Thoracic aorta (tissue), 2 donors: ENCODE data around the gene IL13RA1. TPM values are rescaled to one million over a fixed set of nuclear protein-coding genes. Genes with fewer than 3 reads are reported as not detected.

Source experiments
- ATAC-seq: fragments of 150-250 bp; one replicate; pipeline ENCODE4 v1.8.0; 2017; ENCODE audit warnings: low read depth; ENCODE audit not compliant: insufficient number of reproducible peaks, low FRiP score
- DNase-seq: peaks from one replicate; pipeline ENCODE4 v3.0.0-alpha.2; 2020; ENCODE audit warnings: low spot score
- H3K27ac ChIP-seq, 2 donors: fragments of 200-600 bp; sonication (generic); 1 replicate in 1 of 2; 2 replicates in 1 of 2; pipeline ENCODE4 v1.5.1; 2016; ENCODE audit warnings: mild to moderate bottlenecking in 2 of 2, moderate library complexity in 2 of 2
- H3K27me3 ChIP-seq: fragments of 200-600 bp; sonication (generic); replicated peaks from 2 replicates; pipeline ENCODE4 v1.6.0; 2016; ENCODE audit warnings: mild to moderate bottlenecking; ENCODE audit not compliant: insufficient read depth
- H3K36me3 ChIP-seq: fragments of 200-600 bp; sonication (generic); one replicate; pipeline ENCODE4 v1.5.1; 2016
- H3K4me1 ChIP-seq, 2 donors: fragments of 200-600 bp; sonication (generic); 1 replicate in 1 of 2; 2 replicates in 1 of 2; pipeline versions ENCODE4 v1.5.1 to v1.6.0; 2016; ENCODE audit warnings: low read depth in 2 of 2, mild to moderate bottlenecking in 1 of 2; ENCODE audit not compliant: control insufficient read depth in 1 of 2
- H3K4me3 ChIP-seq: fragments of 200-600 bp; sonication (generic); 2 replicates; pipeline ENCODE4 v1.5.1; 2016; ENCODE audit warnings: mild to moderate bottlenecking
- H3K9me3 ChIP-seq: fragments of 200-600 bp; sonication (generic); 2 replicates; pipeline ENCODE4 v1.5.1; 2016
- total RNA-seq, 2 donors: library from RNA; depleted of rRNA; stranded (reverse); fragments of >200 nt; gene quantifications; one replicate each; pipeline versions ENCODE4 v1.1.0 to v1.2.3, GENCODE V29; 2016
- TF ChIP-seq, protein P1 (sequence below): fragments of 200-600 bp; sonication (generic); IDR thresholded peaks from one replicate; pipeline ENCODE4 v1.5.1; 2019; ENCODE audit warnings: antibody characterized with exemption

Gene IL13RA1
- total RNA-seq, 2 donors from 2014 or later, result 109 to 110 TPM

DNA sequence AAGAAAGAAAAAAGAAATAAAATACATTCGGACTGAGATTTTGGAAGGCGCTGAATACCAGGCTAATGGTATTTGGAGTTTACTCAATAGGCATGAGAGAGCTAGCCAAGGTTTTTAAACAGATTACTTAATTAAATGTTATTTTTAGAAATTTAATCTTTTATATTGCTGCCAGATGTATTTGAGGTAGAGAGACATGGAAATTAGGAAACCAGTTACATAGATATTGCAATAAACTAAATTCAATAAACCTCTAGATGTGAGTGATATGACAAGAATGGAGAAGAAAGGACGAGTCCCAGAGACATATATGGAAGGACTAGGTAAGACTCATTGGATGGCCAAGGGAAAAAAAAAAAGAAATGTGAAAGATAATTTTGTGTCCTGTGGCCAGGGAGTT is 38.5 kb upstream of the IL13RA1 start:
- Histone ChIP-seq H3K4me3 (no peak overlapping the region), H3K27ac (no peak overlapping the region), H3K4me1 (peaks cover 0 to 5% of the 10 kb centered on the region in 2 donors), H3K36me3 (no peaks in the 10 kb centered on the region), H3K27me3 (no peaks in the 10 kb centered on the region), H3K9me3 (no peaks in the 10 kb centered on the region)
- DNase-seq (no peak), ATAC-seq (no peak)
- TF ChIP-seq, protein P1, sequence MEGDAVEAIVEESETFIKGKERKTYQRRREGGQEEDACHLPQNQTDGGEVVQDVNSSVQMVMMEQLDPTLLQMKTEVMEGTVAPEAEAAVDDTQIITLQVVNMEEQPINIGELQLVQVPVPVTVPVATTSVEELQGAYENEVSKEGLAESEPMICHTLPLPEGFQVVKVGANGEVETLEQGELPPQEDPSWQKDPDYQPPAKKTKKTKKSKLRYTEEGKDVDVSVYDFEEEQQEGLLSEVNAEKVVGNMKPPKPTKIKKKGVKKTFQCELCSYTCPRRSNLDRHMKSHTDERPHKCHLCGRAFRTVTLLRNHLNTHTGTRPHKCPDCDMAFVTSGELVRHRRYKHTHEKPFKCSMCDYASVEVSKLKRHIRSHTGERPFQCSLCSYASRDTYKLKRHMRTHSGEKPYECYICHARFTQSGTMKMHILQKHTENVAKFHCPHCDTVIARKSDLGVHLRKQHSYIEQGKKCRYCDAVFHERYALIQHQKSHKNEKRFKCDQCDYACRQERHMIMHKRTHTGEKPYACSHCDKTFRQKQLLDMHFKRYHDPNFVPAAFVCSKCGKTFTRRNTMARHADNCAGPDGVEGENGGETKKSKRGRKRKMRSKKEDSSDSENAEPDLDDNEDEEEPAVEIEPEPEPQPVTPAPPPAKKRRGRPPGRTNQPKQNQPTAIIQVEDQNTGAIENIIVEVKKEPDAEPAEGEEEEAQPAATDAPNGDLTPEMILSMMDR, result no peak

DNA sequence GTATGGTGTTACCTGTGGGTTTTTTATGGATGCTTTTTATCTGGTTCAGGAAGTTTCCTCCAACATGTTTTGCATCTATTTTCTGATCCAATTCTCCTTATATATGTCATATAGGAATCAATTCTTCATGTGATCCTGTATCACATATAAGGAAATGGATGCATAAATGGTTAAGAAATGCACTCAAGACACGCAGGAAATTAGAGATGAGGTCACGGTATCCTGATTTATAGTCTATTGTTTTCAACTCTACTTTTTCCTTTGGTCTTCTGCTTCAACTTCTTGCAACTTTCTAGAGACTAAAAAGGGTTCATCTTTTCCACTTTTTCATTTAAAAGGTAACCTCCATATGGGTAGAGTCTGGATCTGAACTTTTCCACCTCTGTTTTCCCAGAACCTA is 33.6 kb upstream of the IL13RA1 start:
- TF ChIP-seq, protein P1, result no peak

DNA sequence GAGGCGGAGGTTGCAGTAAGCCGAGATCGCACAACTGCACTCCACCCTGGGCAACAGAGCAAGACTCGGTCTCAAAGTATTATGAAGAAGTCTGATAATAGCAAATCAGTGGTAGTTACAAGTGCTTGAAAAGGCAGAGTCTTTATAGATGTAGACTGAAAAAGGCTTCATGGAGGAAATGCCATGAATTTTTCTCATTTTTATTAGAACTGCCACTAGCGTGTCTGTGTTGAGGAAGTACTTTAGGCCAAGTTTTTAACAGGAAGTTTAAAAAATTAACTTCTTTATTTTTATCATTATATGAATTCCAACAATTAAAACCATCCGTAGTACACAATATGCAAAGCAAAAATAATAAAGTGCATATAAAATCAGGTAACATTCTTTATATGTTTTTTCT is 32.8 kb upstream of the IL13RA1 start:
- peaks cover 0 to 7% of the 10 kb centered on the region in 2 donors for H3K4me1 ChIP-seq
- ATAC-seq, result no peak
- no peaks in the 10 kb centered on the region for H3K36me3 ChIP-seq
- H3K27ac ChIP-seq, result peak overlapping the region in 1 of 2 donors; percentile 19
- no peak for DNase-seq
- TF ChIP-seq, protein P1, result no peak
- H3K27me3 ChIP-seq, result no peaks in the 10 kb centered on the region
- H3K4me3 ChIP-seq, result no peak overlapping the region
- no peaks in the 10 kb centered on the region for H3K9me3 ChIP-seq

More for the DNA sequence above, 33.6 kb upstream of the IL13RA1 start:
- Histone ChIP-seq H3K27ac (peak overlapping the region in 1 of 2 donors; percentile 25), H3K9me3 (no peaks in the 10 kb centered on the region), H3K27me3 (no peaks in the 10 kb centered on the region), H3K4me3 (no peak overlapping the region), H3K4me1 (peaks cover 0 to 7% of the 10 kb centered on the region in 2 donors), H3K36me3 (no peaks in the 10 kb centered on the region)
- ATAC-seq (no peak), DNase-seq (no peak)

DNA sequence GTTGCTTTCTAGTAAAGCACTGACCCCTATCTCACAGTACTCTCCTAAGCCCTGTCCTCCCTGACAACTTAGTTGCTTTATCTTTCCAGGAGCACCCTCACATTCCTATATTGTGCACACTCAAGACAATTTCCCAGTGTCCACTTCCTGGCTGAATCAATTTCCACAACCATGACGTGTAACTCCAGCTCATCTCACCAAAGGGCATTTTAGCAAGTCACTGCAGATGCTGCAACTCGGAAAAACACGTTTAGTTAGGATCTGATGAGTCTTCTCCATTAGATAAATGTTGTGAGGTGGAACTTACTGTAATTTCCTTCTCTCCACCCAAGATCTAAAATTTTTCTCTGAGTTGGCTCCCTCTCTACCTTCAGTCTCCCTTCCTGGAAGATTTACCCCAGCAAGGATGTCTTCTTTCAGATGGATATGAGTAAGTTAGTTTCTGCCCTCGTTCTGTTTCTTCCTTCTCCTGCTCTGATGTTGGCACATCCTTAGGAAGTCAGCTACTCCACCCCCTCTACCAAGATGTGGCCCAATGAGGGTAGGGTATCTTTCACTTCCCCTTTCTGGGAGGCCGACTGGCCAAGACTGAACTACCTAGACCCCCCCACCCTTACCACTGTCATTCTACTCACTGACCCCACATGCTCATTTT is 28.8 kb upstream of the IL13RA1 start:
- TF ChIP-seq, protein P1, result no peak
- H3K9me3 ChIP-seq, result no peaks in the 10 kb centered on the region
- no peak for ATAC-seq
- no peak for DNase-seq
- no peak overlapping the region for H3K27ac ChIP-seq
- no peak overlapping the region for H3K4me3 ChIP-seq
- no peaks in the 10 kb centered on the region for H3K36me3 ChIP-seq
- H3K27me3 ChIP-seq, result no peaks in the 10 kb centered on the region
- H3K4me1 ChIP-seq, result peaks cover 0 to 6% of the 10 kb centered on the region in 2 donors

DNA sequence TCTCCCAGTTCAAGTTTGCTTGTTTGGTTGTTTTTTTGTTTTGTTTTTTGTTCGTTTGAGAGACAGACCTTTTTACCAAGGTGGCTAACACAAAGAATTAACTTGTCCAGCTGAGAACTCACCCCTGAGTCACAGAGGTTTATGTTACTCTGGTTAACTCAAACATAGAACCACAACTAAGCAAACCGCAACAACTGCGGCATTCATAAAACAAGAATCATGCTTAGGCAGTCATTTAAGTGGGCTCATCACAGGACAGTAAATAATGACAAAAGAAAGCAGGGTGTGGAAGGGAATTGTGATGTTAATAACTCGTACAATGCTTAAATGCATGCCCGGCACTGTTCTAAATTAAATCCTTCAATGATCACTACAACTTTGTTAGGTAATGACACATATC is 24.7 kb upstream of the IL13RA1 start:
- Histone ChIP-seq H3K27me3 (no peaks in the 10 kb centered on the region), H3K4me3 (no peak overlapping the region), H3K4me1 (no peaks in the 10 kb centered on the region), H3K27ac (no peak overlapping the region), H3K9me3 (no peaks in the 10 kb centered on the region), H3K36me3 (no peaks in the 10 kb centered on the region)
- TF ChIP-seq, protein P1, result no peak
- no peak for DNase-seq
- no peak for ATAC-seq
